HL-60/S4 treated with retinoic acid at 250 ng/mL for 4 days and 3 days (cell line): ENCODE measurements around the gene TEX47.

Source experiments
- in situ Hi-C: fragments of 300-500 bp; cut with MboI; formaldehyde crosslinking; loops from 2 replicates; pipeline ENCODE4 v1.7.0; 2022; ENCODE audit warnings: low sequenced_read_pairs

Gene TEX47

DNA sequence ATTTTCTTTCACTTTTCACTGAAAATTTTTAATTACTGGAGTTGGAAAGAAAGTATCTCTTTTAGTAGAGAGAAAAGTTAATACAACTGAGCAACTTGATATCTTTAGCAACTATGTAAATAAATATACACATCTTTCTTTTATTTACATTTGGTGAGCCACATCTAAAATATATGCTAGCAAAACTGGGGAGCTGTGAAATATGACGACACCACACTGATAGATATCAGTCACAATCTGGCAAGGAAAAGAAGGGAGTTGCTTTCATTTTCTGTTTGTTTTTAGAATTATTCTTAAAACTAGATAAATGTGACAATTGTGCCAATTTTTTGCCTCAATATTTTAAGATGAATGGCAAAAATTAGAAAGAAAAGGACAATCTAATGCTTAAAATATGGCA is 38.7 kb downstream of the TEX47 start:
- in situ Hi-C loops, result no loop called here

DNA sequence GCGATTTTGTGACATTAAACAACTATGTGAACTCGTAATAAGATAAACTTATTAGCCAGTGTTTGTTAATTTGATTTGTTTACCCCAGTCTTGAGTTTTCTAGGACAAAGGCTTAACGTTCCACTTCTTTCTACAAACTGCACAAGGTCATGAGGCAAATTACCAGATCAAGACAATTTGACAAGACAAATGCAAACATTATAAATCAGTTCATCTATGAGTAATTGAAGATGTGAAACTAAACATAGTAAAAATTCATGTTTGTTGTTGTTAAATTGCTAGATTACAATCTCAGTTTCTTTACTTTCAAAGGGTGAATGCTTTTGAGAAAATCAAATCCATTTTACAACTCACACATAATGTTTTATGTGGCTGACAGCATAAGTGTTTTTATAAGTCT is 49.4 kb downstream of the TEX47 start:
- in situ Hi-C loops, result no loop called here
